Trophoblast cell (in vitro differentiated cells and primary cell): ENCODE data around the gene UBASH3B.

Experiments used
- DNase-seq, 2 donors: peaks; one replicate each; pipeline ENCODE4 v3.0.0-alpha.2; 2016
- H2AFZ ChIP-seq: 2 replicates; pipeline ENCODE4 v1.6.1; 2013; ENCODE audit warnings: low read length, moderate library complexity, mild to moderate bottlenecking; ENCODE audit not compliant: insufficient read depth, poor library complexity
- H2AK5ac ChIP-seq: 2 replicates; pipeline ENCODE4 v1.6.1; 2013; ENCODE audit warnings: mild to moderate bottlenecking, low read length
- H2BK120ac ChIP-seq: 2 replicates; pipeline ENCODE4 v1.6.1; 2013; ENCODE audit warnings: low read length, mild to moderate bottlenecking, moderate library complexity; ENCODE audit not compliant: insufficient read depth, poor library complexity
- H2BK12ac ChIP-seq: 2 replicates; pipeline ENCODE4 v1.6.1; 2013; ENCODE audit warnings: mild to moderate bottlenecking, low read length, moderate library complexity
- H2BK5ac ChIP-seq: 2 replicates; pipeline ENCODE4 v1.6.1; 2013; ENCODE audit warnings: low read length, low read depth, moderate library complexity, mild to moderate bottlenecking; ENCODE audit not compliant: poor library complexity
- H3K14ac ChIP-seq: 2 replicates; pipeline ENCODE4 v1.6.1; 2013; ENCODE audit warnings: mild to moderate bottlenecking, low read length
- H3K18ac ChIP-seq: 2 replicates; pipeline ENCODE4 v1.6.1; 2013; ENCODE audit warnings: mild to moderate bottlenecking, low read length
- H3K23ac ChIP-seq: 2 replicates; pipeline ENCODE4 v1.6.1; 2013; ENCODE audit warnings: low read length
- H3K27ac ChIP-seq: 2 replicates; pipeline ENCODE4 v1.5.1; 2013; ENCODE audit warnings: low read depth, mild to moderate bottlenecking, inconsistent platforms, low read length, moderate library complexity
- H3K27me3 ChIP-seq: 2 replicates; pipeline ENCODE4 v1.6.1; 2013; ENCODE audit warnings: inconsistent platforms, mild to moderate bottlenecking, low read length, moderate library complexity; ENCODE audit not compliant: insufficient read depth
- H3K36me3 ChIP-seq, 2 experiments: 1 replicate in 1 of 2; 2 replicates in 1 of 2; pipeline ENCODE4 v1.6.1; 2013; ENCODE audit warnings: low read length in 2 of 2, mild to moderate bottlenecking in 2 of 2, moderate library complexity in 1 of 2; ENCODE audit not compliant: insufficient read depth in 2 of 2, control insufficient read depth in 1 of 2
- H3K4ac ChIP-seq: 2 replicates; pipeline ENCODE4 v1.6.1; 2013; ENCODE audit warnings: low read depth, mild to moderate bottlenecking, low read length, moderate library complexity
- H3K4me1 ChIP-seq, 2 experiments: 1 replicate in 1 of 2; 2 replicates in 1 of 2; pipeline ENCODE4 v1.6.1; 2013; ENCODE audit warnings: low read length in 2 of 2, mild to moderate bottlenecking in 2 of 2, moderate library complexity in 1 of 2; ENCODE audit not compliant: insufficient read depth in 2 of 2, control insufficient read depth in 1 of 2
- H3K4me2 ChIP-seq: 2 replicates; pipeline ENCODE4 v1.6.1; 2013; ENCODE audit warnings: inconsistent platforms, mild to moderate bottlenecking, low read length, moderate library complexity
- H3K4me3 ChIP-seq: 2 replicates; pipeline ENCODE4 v1.5.1; 2013; ENCODE audit warnings: mild to moderate bottlenecking, low read depth, low read length, inconsistent platforms
- H3K79me1 ChIP-seq: one replicate; pipeline ENCODE4 v1.6.1; 2013; ENCODE audit warnings: low read length
- H3K79me2 ChIP-seq: 2 replicates; pipeline ENCODE4 v1.6.1; 2013; ENCODE audit warnings: low read length, mild to moderate bottlenecking; ENCODE audit not compliant: control insufficient read depth, insufficient read depth, poor library complexity
- H3K9ac ChIP-seq: 2 replicates; pipeline ENCODE4 v1.6.1; 2013; ENCODE audit warnings: mild to moderate bottlenecking, low read length
- H3K9me3 ChIP-seq: 2 replicates; pipeline ENCODE4 v1.6.1; 2013; ENCODE audit warnings: low read depth, mild to moderate bottlenecking, control low read depth, inconsistent platforms, low read length; ENCODE audit not compliant: insufficient read depth
- H4K12ac ChIP-seq: 2 replicates; pipeline ENCODE4 v1.6.1; 2013; ENCODE audit warnings: low read depth, mild to moderate bottlenecking, low read length, moderate library complexity
- H4K8ac ChIP-seq: 2 replicates; pipeline ENCODE4 v1.6.1; 2013; ENCODE audit warnings: low read depth, mild to moderate bottlenecking, low read length, moderate library complexity
- H4K91ac ChIP-seq: one replicate; pipeline ENCODE4 v1.6.1; 2013; ENCODE audit warnings: low read depth, mild to moderate bottlenecking, low read length, moderate library complexity
- WGBS: extraction: QIAGEN DNeasy Blood & Tissue Kit; methylation state at CpG from one replicate; pipeline ENCODE4 v1.1.7; 2013; ENCODE audit warnings: missing lambda C conversion rate; ENCODE audit not compliant: insufficient read length, insufficient coverage; ENCODE audit errors: extremely low coverage; 5-methylcytosine and 5-hydroxymethylcytosine counted together

UBASH3B gene

GRCh38 chr11:122853261-122853660 lies 197.7 kb downstream of the UBASH3B start:
- no peaks in the 10 kb centered on the region for H3K36me3 ChIP-seq
- H4K8ac ChIP-seq: no peak overlapping the region
- no peak overlapping the region for H2AK5ac ChIP-seq
- DNase-seq: peak; percentile 71 to 87
- H3K79me1 ChIP-seq: peaks cover 5% of the 10 kb centered on the region
- H3K23ac ChIP-seq: no peak overlapping the region
- no peak overlapping the region for H2BK5ac ChIP-seq
- no peak overlapping the region for H3K9ac ChIP-seq
- no peak overlapping the region for H3K18ac ChIP-seq
- no peaks in the 10 kb centered on the region for H3K79me2 ChIP-seq
- H3K4me2 ChIP-seq: no peak overlapping the region
- peak overlapping the region; percentile 16 for H4K91ac ChIP-seq
- H3K9me3 ChIP-seq: no peaks in the 10 kb centered on the region
- no peak overlapping the region for H4K12ac ChIP-seq
- no peak overlapping the region for H3K14ac ChIP-seq
- whole genome bisulfite sequencing: no CpG with 5 or more reads among the region's 11 CpGs
- H2AFZ ChIP-seq: no peak overlapping the region
- H3K27ac ChIP-seq: no peak overlapping the region
- no peaks in the 10 kb centered on the region for H3K27me3 ChIP-seq
- no peak overlapping the region for H3K4ac ChIP-seq
- H3K4me3 ChIP-seq: no peak overlapping the region
- no peak overlapping the region for H2BK12ac ChIP-seq
- H2BK120ac ChIP-seq: no peak overlapping the region
- peaks cover 7 to 8% of the 10 kb centered on the region in 2 experiments for H3K4me1 ChIP-seq

GRCh38 chr11:122853971-122854446 lies 198.5 kb downstream of the UBASH3B start:
- no peaks in the 10 kb centered on the region for H3K79me2 ChIP-seq
- H2AK5ac ChIP-seq: no peak overlapping the region
- H3K9ac ChIP-seq: no peak overlapping the region
- no peak overlapping the region for H3K27ac ChIP-seq
- peaks cover 5% of the 10 kb centered on the region for H3K79me1 ChIP-seq
- peaks cover 7 to 8% of the 10 kb centered on the region in 2 experiments for H3K4me1 ChIP-seq
- H3K4me3 ChIP-seq: no peak overlapping the region
- DNase-seq: peak; percentile 67 to 97
- no peak overlapping the region for H3K4me2 ChIP-seq
- H4K91ac ChIP-seq: no peak overlapping the region
- no peak overlapping the region for H3K18ac ChIP-seq
- H2AFZ ChIP-seq: no peak overlapping the region
- no peak overlapping the region for H4K12ac ChIP-seq
- no peaks in the 10 kb centered on the region for H3K27me3 ChIP-seq
- H3K4ac ChIP-seq: no peak overlapping the region
- no peaks in the 10 kb centered on the region for H3K36me3 ChIP-seq
- H3K14ac ChIP-seq: no peak overlapping the region
- WGBS: no CpG with 5 or more reads among the region's 3 CpGs
- H2BK5ac ChIP-seq: no peak overlapping the region
- no peak overlapping the region for H3K23ac ChIP-seq
- no peak overlapping the region for H2BK120ac ChIP-seq
- no peak overlapping the region for H2BK12ac ChIP-seq
- no peak overlapping the region for H4K8ac ChIP-seq
- no peaks in the 10 kb centered on the region for H3K9me3 ChIP-seq

GRCh38 chr11:122861631-122862030 lies 206.1 kb downstream of the UBASH3B start:
- no CpG with 5 or more reads among the region's 3 CpGs for WGBS
- H3K27me3 ChIP-seq: no peaks in the 10 kb centered on the region
- H3K9ac ChIP-seq: no peak overlapping the region
- no peaks in the 10 kb centered on the region for H3K79me1 ChIP-seq
- no peaks in the 10 kb centered on the region for H3K36me3 ChIP-seq
- no peak overlapping the region for H2BK12ac ChIP-seq
- H3K4ac ChIP-seq: no peak overlapping the region
- H3K4me2 ChIP-seq: no peak overlapping the region
- H3K9me3 ChIP-seq: no peaks in the 10 kb centered on the region
- no peak overlapping the region for H4K8ac ChIP-seq
- H3K79me2 ChIP-seq: no peaks in the 10 kb centered on the region
- no peak overlapping the region for H3K27ac ChIP-seq
- peaks cover under 1 to 3% of the 10 kb centered on the region in 2 experiments for H3K4me1 ChIP-seq
- no peak overlapping the region for H4K12ac ChIP-seq
- no peak overlapping the region for H4K91ac ChIP-seq
- H2BK120ac ChIP-seq: no peak overlapping the region
- H2AFZ ChIP-seq: no peak overlapping the region
- H3K18ac ChIP-seq: no peak overlapping the region
- no peak overlapping the region for H2AK5ac ChIP-seq
- no peak overlapping the region for H3K14ac ChIP-seq
- H3K23ac ChIP-seq: no peak overlapping the region
- H2BK5ac ChIP-seq: no peak overlapping the region
- H3K4me3 ChIP-seq: no peak overlapping the region
- peak in 1 of 2 donors; percentile 74 for DNase-seq

GRCh38 chr11:122862091-122862490 lies 206.6 kb downstream of the UBASH3B start:
- Histone ChIP-seq H3K79me2 (no peaks in the 10 kb centered on the region), H3K4me1 (peaks cover 0 to 3% of the 10 kb centered on the region in 2 experiments), H4K91ac (no peak overlapping the region), H3K36me3 (no peaks in the 10 kb centered on the region), H4K8ac (no peak overlapping the region), H2AK5ac (no peak overlapping the region), H3K9ac (peak overlapping the region; percentile 40), H2BK12ac (peak overlapping the region; percentile 40), H3K4me2 (no peak overlapping the region), H2AFZ (no peak overlapping the region), H3K79me1 (no peaks in the 10 kb centered on the region), H3K14ac (no peak overlapping the region), H3K9me3 (no peaks in the 10 kb centered on the region), H3K18ac (no peak overlapping the region), H3K27ac (no peak overlapping the region), H3K4ac (no peak overlapping the region), H2BK120ac (no peak overlapping the region), H3K4me3 (no peak overlapping the region), H3K27me3 (no peaks in the 10 kb centered on the region), H3K23ac (no peak overlapping the region), H2BK5ac (no peak overlapping the region), H4K12ac (no peak overlapping the region)
- no CpG with 5 or more reads among the region's 1 CpG for WGBS
- DNase-seq: no peak
